ENCODE measurements around the gene CD8A.

DNA sequence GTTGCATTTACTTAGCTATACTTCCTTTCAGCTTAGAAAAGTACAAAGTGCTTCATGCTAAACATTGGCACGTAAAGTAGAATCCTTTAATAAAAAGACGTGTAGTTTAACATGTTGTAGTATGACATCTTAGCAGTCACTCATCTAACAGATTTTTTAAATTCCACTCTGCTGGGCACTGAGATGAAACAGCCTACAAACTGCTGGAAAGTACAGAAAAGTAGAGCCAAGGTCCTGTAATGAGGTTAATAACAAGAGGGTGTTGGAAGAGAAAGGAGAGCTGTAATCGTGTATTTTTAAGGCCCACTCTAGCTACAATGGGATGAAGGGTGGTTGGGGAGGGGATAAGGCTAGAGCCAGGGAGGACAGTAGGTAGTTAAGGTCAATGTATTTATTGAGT, 10.7 kb downstream of the CD8A start:
- TF ChIP-seq, protein P1, sequence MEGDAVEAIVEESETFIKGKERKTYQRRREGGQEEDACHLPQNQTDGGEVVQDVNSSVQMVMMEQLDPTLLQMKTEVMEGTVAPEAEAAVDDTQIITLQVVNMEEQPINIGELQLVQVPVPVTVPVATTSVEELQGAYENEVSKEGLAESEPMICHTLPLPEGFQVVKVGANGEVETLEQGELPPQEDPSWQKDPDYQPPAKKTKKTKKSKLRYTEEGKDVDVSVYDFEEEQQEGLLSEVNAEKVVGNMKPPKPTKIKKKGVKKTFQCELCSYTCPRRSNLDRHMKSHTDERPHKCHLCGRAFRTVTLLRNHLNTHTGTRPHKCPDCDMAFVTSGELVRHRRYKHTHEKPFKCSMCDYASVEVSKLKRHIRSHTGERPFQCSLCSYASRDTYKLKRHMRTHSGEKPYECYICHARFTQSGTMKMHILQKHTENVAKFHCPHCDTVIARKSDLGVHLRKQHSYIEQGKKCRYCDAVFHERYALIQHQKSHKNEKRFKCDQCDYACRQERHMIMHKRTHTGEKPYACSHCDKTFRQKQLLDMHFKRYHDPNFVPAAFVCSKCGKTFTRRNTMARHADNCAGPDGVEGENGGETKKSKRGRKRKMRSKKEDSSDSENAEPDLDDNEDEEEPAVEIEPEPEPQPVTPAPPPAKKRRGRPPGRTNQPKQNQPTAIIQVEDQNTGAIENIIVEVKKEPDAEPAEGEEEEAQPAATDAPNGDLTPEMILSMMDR (conservative IDR thresholded peaks at IDR 0.05) = no peak
- TF ChIP-seq EZH2 (IDR thresholded peaks at IDR 0.05; ENCODE audit: low read depth) = no peak

Data from PC-9 (cell line).